ENCODE results near the gene SLC35B2.

The SLC35B2 gene

DNA sequence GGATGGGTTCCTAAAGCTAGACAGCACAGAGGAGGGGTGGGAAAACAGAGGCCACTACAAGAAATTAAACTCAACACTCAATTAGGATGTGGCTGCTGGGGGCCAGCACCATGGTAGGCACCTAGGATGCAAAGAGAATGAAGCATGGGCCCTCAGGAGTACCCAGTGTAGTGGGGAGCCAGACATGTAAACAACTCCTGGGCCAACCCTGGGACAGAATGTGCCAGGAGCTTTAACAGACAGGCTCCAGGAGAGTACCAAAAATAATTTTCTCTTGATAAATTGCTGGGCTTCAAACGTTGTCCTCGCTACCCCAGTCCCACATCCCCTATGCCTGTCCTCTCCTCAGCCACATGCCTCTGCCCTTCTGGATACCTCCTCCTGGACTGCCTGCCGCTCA, 14.6 kb upstream of the SLC35B2 start:
- H3K4me3 ChIP-seq (ENCODE audit: low read length), result no peak overlapping the region
- no peak for DNase-seq (ENCODE audit: low read depth)
- TF ChIP-seq, protein P1, sequence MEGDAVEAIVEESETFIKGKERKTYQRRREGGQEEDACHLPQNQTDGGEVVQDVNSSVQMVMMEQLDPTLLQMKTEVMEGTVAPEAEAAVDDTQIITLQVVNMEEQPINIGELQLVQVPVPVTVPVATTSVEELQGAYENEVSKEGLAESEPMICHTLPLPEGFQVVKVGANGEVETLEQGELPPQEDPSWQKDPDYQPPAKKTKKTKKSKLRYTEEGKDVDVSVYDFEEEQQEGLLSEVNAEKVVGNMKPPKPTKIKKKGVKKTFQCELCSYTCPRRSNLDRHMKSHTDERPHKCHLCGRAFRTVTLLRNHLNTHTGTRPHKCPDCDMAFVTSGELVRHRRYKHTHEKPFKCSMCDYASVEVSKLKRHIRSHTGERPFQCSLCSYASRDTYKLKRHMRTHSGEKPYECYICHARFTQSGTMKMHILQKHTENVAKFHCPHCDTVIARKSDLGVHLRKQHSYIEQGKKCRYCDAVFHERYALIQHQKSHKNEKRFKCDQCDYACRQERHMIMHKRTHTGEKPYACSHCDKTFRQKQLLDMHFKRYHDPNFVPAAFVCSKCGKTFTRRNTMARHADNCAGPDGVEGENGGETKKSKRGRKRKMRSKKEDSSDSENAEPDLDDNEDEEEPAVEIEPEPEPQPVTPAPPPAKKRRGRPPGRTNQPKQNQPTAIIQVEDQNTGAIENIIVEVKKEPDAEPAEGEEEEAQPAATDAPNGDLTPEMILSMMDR (IDR thresholded peaks at IDR 0.05; ENCODE audit: insufficient read depth, low read depth, low read length, missing control alignments), result no peak

DNA sequence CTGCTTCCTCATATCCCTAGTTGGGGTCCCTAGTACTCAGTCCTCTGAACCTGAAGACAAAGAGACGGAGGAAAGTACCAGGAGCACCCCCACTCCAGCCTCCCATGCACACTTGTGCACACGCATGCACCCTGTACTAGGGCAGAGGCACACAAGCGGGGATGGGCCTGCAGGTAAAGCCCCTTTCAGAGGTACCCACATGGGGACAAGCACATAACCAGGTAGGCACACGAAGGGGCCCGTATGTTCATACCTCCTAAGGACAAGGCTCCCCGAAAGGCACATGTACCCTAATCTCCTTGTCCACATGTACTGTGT, 14.0 kb upstream of the SLC35B2 start:
- TF ChIP-seq, protein P1 (IDR thresholded peaks at IDR 0.05; ENCODE audit: insufficient read depth, low read depth, low read length, missing control alignments), result no peak
- no peak overlapping the region for H3K4me3 ChIP-seq (ENCODE audit: low read length)
- DNase-seq (ENCODE audit: low read depth), result no peak

DNA sequence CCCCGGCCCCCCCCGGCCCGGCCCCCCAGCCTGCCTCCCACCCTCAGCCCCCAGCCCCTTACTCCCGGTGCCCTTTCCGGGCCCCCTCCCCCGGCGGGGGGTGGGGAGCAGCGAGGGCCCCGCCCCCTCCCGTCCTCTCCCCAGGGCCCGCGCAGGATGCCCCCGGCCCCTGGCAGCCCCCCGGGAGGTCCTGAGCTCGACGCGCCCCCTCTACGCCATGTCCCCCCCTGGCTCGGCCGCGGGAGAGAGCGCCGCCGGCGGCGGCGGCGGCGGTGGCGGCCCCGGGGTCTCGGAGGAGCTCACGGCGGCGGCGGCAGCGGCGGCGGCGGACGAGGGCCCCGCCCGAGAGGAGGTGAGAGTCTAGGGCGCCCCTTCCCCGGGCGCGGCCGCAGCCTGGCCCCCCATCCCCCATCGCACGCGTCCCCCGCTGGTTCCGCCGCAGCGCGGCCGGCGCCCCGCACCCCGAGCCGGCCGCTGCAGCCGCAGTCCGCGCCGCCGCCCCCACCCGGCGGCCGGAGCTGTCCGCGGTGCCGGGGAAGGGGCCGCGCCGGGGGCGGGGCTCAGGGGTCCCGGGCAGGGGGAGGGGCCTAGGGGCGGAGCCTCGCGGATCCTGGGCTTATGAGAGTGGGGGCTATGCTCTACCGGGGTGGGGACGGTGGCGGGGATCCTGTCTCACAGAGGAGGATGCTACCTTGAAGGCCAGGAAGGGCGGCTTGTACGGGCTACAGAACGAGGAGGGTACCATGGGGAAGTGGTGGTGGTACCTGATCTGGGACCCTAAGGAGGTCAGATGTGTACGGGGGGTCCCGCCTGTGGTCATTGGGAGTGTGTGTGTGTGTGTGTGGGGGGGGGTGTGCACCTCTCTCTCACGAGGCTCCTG, 13.4 kb upstream of the SLC35B2 start:
- TF ChIP-seq, protein P1 (IDR thresholded peaks at IDR 0.05; ENCODE audit: insufficient read depth, low read depth, low read length, missing control alignments), result no peak
- H3K4me3 ChIP-seq (ENCODE audit: low read length), result no peak overlapping the region
- no peak for DNase-seq (ENCODE audit: low read depth)

DNA sequence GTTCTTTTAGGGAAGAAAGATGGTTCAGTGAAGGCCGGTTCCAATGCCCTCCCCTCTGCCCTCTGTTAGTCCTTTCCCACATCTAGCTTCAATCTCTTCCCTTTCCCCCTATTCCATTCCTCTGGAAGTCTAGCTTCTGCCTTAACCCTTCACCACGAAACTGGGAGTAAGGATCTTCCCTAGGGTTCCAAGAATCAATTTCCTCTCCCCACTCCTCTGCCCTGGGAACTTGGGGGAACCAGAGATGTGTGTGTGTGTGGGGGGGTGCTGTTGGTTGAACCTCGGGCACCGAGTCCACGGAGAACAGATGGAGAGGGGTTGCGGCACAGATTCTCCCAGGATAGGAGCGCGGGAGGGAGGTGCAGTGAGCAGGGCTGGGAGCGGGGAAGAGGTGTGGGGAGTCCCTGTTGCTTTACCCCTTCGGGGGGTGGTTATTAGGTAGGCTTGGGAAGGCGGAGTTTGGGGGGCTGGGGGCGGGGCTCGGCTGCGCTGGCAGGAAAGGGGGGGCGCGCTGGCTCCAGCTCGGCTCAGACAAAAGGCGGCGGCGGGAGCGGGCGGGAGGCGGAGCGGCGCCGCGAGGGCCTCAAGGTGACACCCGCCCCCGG, 12.7 kb upstream of the SLC35B2 start, which contains the start of gene TMEM151B:
TSS of gene TMEM151B (plus strand) at position 530 of the 605 bp plus-strand sequence. CDS start 293 bp downstream, outside the sequence.
- no peak within 1 kb of the TSS for H3K4me3 ChIP-seq (ENCODE audit: low read length)
- TF ChIP-seq, protein P1 (IDR thresholded peaks at IDR 0.05; ENCODE audit: insufficient read depth, low read depth, low read length, missing control alignments), result no peak
- DNase-seq (ENCODE audit: low read depth), result no peak

DNA sequence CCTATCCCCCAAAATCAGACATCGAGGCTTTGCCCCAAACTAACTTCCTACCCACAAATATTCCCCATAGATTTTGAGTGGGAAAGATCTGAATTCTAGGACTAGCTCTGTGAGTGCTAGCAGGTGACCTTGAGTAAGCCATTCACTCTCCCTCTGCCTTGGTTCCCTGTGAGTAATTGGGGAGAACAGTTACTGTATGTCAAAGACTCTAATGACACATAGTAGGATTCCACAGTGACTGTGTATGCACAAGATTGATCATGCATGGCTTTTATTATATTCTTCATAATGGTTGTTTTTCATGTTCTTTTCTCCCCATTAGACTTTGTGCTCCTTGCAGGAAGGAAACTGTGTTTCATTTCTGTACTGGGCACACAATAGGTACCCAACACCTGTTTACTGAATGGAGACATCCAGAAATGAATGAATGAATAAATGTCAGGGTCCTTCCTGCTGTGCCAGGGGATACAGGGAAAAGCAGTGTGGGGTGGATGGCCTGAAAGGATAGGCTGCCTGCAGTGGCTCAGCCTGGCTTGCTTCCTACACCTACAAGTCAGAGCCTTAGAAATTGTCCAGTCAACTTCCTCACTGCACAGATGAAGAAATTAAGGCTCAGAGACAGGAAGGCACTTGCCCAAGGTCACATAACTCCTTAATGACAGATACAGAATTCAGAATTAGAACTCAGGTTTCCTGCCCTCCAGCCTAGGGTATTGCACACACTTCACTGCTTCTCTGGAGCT, 12.0 kb upstream of the SLC35B2 start:
- TF ChIP-seq, protein P1 (IDR thresholded peaks at IDR 0.05; ENCODE audit: insufficient read depth, low read depth, low read length, missing control alignments), result no peak
- DNase-seq (ENCODE audit: low read depth), result peak; percentile 68
- H3K4me3 ChIP-seq (ENCODE audit: low read length), result no peak overlapping the region

DNA sequence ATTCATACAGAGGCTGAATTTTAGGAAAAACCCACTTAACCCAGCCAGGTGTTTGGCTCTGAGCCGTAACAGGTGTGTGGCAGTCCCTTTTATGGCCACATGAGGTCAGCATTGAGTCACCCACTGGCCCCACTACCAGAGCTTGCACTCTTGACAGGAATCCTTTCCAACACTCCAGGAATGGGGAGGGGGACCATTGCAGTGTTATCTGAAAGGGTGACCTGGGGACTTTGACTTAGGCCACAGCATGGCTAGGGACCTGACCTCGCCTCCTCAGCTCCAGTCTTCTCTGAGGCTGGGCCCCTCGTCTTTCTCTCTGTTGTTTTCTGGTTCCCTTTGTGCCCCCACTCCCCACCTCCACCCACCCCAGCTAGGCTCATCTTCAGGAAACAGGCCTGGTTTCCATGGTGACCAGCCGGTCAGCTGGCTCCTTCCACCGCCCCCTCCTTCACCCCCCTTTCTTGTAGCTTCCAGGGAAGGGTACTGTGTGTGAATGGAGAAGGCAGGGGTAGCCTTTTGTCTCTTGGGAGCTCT, 10.8 kb upstream of the SLC35B2 start:
- TF ChIP-seq, protein P1 (IDR thresholded peaks at IDR 0.05; ENCODE audit: insufficient read depth, low read depth, low read length, missing control alignments), result peak; percentile 99
- no peak overlapping the region for H3K4me3 ChIP-seq (ENCODE audit: low read length)
- peak; percentile 71 for DNase-seq (ENCODE audit: low read depth)
